ENCODE results near the gene PC. TPM values are rescaled to one million over a fixed set of nuclear protein-coding genes. Genes with fewer than 3 reads are reported as not detected.

Gene PC
- polyA plus RNA-seq, 1 donor (not counting 4 experiments of a cell fraction or from before 2014, with no cell fraction given) = 13.3 TPM

DNA sequence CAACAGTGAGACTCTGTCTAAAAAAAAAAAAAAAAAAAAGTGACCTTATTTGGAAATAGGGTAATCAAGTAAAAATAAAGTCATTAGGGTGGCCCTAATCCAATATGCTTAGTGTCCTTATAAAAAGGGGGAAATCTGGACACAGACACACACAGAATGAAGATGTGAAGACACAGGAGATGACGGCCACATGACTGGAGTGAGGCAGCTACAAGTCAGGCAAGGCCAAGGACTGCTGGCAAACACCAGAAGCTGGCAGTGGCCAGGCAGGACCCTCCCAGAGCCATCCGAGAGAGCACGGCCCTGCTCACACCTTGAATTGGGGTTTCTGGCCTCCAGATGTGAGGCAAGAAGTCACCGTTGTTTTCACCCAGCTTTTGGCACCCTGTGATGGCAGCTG lies 72.7 kb downstream of the PC start:
- FAIRE-seq (no peak), DNase-seq (ENCODE audit: low read depth, low spot score) (no peak)
- Histone ChIP-seq H3K79me2 (ENCODE audit: control insufficient read depth, insufficient read depth, low read length) (peaks cover 3% of the 10 kb centered on the region), H3K27me3 (ENCODE audit: control insufficient read depth, extremely low read depth, insufficient read depth, low read length) (no peaks in the 10 kb centered on the region), H3K9ac (ENCODE audit: control insufficient read depth, extremely low read depth, insufficient read depth, low read length) (no peak overlapping the region), H3K4me1 (ENCODE audit: control insufficient read depth, extremely low read depth, insufficient read depth, low read length) (peaks cover 34% of the 10 kb centered on the region), H3K4me2 (ENCODE audit: control insufficient read depth, extremely low read depth, insufficient read depth, low read depth, low read length) (no peak overlapping the region), H4K20me1 (ENCODE audit: control insufficient read depth, extremely low read depth, insufficient read depth, low read length) (peaks cover 10% of the 10 kb centered on the region), H3K4me3 (ENCODE audit: control insufficient read depth in 2 of 3, extremely low read depth in 1 of 3, insufficient read depth in 2 of 3, low read depth in 1 of 3, low read length in 3 of 3) (no peak overlapping the region), H3K9me3 (ENCODE audit: control insufficient read depth, low read depth, low read length) (no peaks in the 10 kb centered on the region), H2AFZ (ENCODE audit: control insufficient read depth, low read length) (no peak overlapping the region), H3K9me1 (ENCODE audit: control insufficient read depth, extremely low read depth, insufficient read depth, low read length) (peaks cover 5% of the 10 kb centered on the region), H3K36me3 (ENCODE audit: control insufficient read depth in 2 of 2, extremely low read depth in 1 of 2, insufficient read depth in 2 of 2, low read length in 2 of 2) (peaks cover 7 to 15% of the 10 kb centered on the region in 2 experiments), H3K27ac (ENCODE audit: control insufficient read depth, insufficient read depth, low read length) (no peak overlapping the region)
- dilution Hi-C loops (cut with MboI; ENCODE audit: extremely low pct_ligation_motif_present, low sequenced_read_pairs) = no loop called here
- no peak for TF ChIP-seq EZH2 (IDR thresholded peaks at IDR 0.05; ENCODE audit: low read length)
- TF ChIP-seq, protein P1, sequence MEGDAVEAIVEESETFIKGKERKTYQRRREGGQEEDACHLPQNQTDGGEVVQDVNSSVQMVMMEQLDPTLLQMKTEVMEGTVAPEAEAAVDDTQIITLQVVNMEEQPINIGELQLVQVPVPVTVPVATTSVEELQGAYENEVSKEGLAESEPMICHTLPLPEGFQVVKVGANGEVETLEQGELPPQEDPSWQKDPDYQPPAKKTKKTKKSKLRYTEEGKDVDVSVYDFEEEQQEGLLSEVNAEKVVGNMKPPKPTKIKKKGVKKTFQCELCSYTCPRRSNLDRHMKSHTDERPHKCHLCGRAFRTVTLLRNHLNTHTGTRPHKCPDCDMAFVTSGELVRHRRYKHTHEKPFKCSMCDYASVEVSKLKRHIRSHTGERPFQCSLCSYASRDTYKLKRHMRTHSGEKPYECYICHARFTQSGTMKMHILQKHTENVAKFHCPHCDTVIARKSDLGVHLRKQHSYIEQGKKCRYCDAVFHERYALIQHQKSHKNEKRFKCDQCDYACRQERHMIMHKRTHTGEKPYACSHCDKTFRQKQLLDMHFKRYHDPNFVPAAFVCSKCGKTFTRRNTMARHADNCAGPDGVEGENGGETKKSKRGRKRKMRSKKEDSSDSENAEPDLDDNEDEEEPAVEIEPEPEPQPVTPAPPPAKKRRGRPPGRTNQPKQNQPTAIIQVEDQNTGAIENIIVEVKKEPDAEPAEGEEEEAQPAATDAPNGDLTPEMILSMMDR (optimal IDR thresholded peaks at IDR 0.05 in 1 of 3, IDR thresholded peaks at IDR 0.05 in 1 of 3, conservative IDR thresholded peaks at IDR 0.05 in 1 of 3; ENCODE audit: extremely low read depth in 1 of 3, insufficient read depth in 2 of 3, low read length in 3 of 3) = no peak

DNA sequence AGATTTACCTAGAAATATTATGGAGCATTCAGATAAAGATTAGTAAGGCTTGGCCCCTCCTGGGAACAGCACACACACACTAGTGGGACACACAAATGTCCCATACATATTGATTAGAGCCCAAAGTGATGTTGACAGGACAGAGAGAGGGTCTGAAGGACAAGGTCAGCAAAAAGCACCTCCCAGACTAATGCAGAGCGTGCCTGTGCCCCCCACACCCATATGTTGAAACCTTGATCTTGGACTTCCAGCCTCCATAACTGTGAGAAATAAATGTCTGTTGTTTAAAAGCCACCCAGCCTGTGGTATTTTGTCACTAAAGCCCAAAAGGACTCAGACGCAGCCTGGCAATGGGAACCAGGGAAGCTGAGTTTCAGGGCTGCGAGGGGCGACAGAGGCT lies 73.7 kb downstream of the PC start:
- no peak overlapping the region for H3K27ac ChIP-seq (ENCODE audit: control insufficient read depth, insufficient read depth, low read length)
- H3K9ac ChIP-seq (ENCODE audit: control insufficient read depth, extremely low read depth, insufficient read depth, low read length) = no peak overlapping the region
- H3K36me3 ChIP-seq (ENCODE audit: control insufficient read depth in 2 of 2, extremely low read depth in 1 of 2, insufficient read depth in 2 of 2, low read length in 2 of 2) = peaks cover 7 to 15% of the 10 kb centered on the region in 2 experiments
- H4K20me1 ChIP-seq (ENCODE audit: control insufficient read depth, extremely low read depth, insufficient read depth, low read length) = peaks cover 18% of the 10 kb centered on the region
- H2AFZ ChIP-seq (ENCODE audit: control insufficient read depth, low read length) = no peak overlapping the region
- no peak overlapping the region for H3K4me2 ChIP-seq (ENCODE audit: control insufficient read depth, extremely low read depth, insufficient read depth, low read depth, low read length)
- dilution Hi-C loops (cut with MboI; ENCODE audit: extremely low pct_ligation_motif_present, low sequenced_read_pairs) = no loop called here
- H3K4me3 ChIP-seq (ENCODE audit: control insufficient read depth in 2 of 3, extremely low read depth in 1 of 3, insufficient read depth in 2 of 3, low read depth in 1 of 3, low read length in 3 of 3) = no peak overlapping the region
- DNase-seq (ENCODE audit: low read depth, low spot score) = no peak
- FAIRE-seq = no peak
- peaks cover 6% of the 10 kb centered on the region for H3K9me1 ChIP-seq (ENCODE audit: control insufficient read depth, extremely low read depth, insufficient read depth, low read length)
- H3K4me1 ChIP-seq (ENCODE audit: control insufficient read depth, extremely low read depth, insufficient read depth, low read length) = peaks cover 39% of the 10 kb centered on the region
- H3K9me3 ChIP-seq (ENCODE audit: control insufficient read depth, low read depth, low read length) = no peaks in the 10 kb centered on the region
- TF ChIP-seq EZH2 (IDR thresholded peaks at IDR 0.05; ENCODE audit: low read length) = no peak
- TF ChIP-seq, protein P1 (optimal IDR thresholded peaks at IDR 0.05 in 1 of 3, IDR thresholded peaks at IDR 0.05 in 1 of 3, conservative IDR thresholded peaks at IDR 0.05 in 1 of 3; ENCODE audit: extremely low read depth in 1 of 3, insufficient read depth in 2 of 3, low read length in 3 of 3) = no peak
- H3K79me2 ChIP-seq (ENCODE audit: control insufficient read depth, insufficient read depth, low read length) = peaks cover 7% of the 10 kb centered on the region
- no peaks in the 10 kb centered on the region for H3K27me3 ChIP-seq (ENCODE audit: control insufficient read depth, extremely low read depth, insufficient read depth, low read length)
